ENCODE results near the gene POLRMT.

- TF ChIP-seq CTCF (IDR thresholded peaks at IDR 0.05), result no peak
- TF ChIP-seq TCF12 (IDR thresholded peaks at IDR 0.05), result no peak
- TF ChIP-seq EZH2phosphoT487 (IDR thresholded peaks at IDR 0.05; ENCODE audit: borderline replicate concordance, low read depth), result no peak
- no peak for TF ChIP-seq RAD21 (IDR thresholded peaks at IDR 0.05; ENCODE audit: low read length)
- no peak for TF ChIP-seq POLR2AphosphoS5 (IDR thresholded peaks at IDR 0.05; ENCODE audit: low read depth, low read length)
These were observed 14.4 kb upstream of the POLRMT start for GRCh38 chr19:647566-648284.

Data from SK-N-SH (cell line).